Esophagus (tissue), 2 donors: Measurements from ENCODE around the gene ZCCHC12. TPM values are rescaled to one million over a fixed set of nuclear protein-coding genes. Genes with fewer than 3 reads are reported as not detected.

Experiments
- H3K27ac ChIP-seq, 2 donors: one replicate each; pipeline ENCODE4 v1.5.1; 2013; ENCODE audit warnings: low read depth in 2 of 2, mild to moderate bottlenecking in 2 of 2, inconsistent platforms in 1 of 2, low read length in 1 of 2, moderate library complexity in 1 of 2
- H3K27me3 ChIP-seq, 2 donors: one replicate each; pipeline ENCODE4 v1.6.1; 2013; ENCODE audit warnings: low read length in 2 of 2, control low read depth in 1 of 2, mild to moderate bottlenecking in 1 of 2; ENCODE audit not compliant: insufficient read depth in 2 of 2, control insufficient read depth in 1 of 2
- H3K36me3 ChIP-seq, 2 donors: one replicate each; pipeline ENCODE4 v1.6.1; 2013; ENCODE audit warnings: low read length in 1 of 2; ENCODE audit not compliant: control insufficient read depth in 2 of 2, insufficient read depth in 2 of 2
- H3K4me1 ChIP-seq, 2 donors: one replicate each; pipeline ENCODE4 v1.6.1; 2013; ENCODE audit warnings: low read length in 1 of 2; ENCODE audit not compliant: control insufficient read depth in 2 of 2, insufficient read depth in 2 of 2
- H3K4me3 ChIP-seq, 2 donors: one replicate each; pipeline ENCODE4 v1.5.1; 2013; ENCODE audit warnings: low read length in 2 of 2, mild to moderate bottlenecking in 2 of 2, low read depth in 1 of 2, moderate library complexity in 1 of 2
- H3K9me3 ChIP-seq, 2 donors: one replicate each; pipeline ENCODE4 v1.6.1; 2013; ENCODE audit warnings: mild to moderate bottlenecking in 2 of 2, low read depth in 1 of 2, low read length in 1 of 2, moderate library complexity in 1 of 2; ENCODE audit not compliant: control insufficient read depth in 2 of 2, insufficient read depth in 1 of 2
- WGBS, 2 donors: extraction: QIAGEN DNeasy Blood & Tissue Kit; methylation state at CpG; one replicate each; pipeline ENCODE4 v1.1.7; 2013; 5-methylcytosine and 5-hydroxymethylcytosine counted together
- polyA plus RNA-seq, 2 donors: library from polyadenylated mRNA; stranded (reverse); fragments of 200-250 nt; gene quantifications; one replicate each; pipeline ENCODE4 v1.2.3, GENCODE V29; 2013
- donor health status: healthy with polysubstance abuse.
- donor health status: Bipolar disorder and iron deficiency.

The ZCCHC12 gene
- polyA plus RNA-seq, 2 donors: 0.02 TPM; not detected in 1

DNA sequence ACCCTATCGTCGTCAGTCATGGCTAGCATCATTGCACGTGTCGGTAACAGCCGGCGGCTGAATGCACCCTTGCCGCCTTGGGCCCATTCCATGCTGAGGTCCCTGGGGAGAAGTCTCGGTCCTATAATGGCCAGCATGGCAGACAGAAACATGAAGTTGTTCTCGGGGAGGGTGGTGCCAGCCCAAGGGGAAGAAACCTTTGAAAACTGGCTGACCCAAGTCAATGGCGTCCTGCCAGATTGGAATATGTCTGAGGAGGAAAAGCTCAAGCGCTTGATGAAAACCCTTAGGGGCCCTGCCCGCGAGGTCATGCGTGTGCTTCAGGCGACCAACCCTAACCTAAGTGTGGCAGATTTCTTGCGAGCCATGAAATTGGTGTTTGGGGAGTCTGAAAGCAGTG, 1.6 kb downstream of the ZCCHC12 start:
- Histone ChIP-seq H3K36me3 (no peaks in the 10 kb centered on the region), H3K4me1 (no peaks in the 10 kb centered on the region), H3K9me3 (no peaks in the 10 kb centered on the region), H3K27ac (no peak overlapping the region), H3K27me3 (peaks cover 0 to 2% of the 10 kb centered on the region in 2 donors), H3K4me3 (no peak overlapping the region)
- WGBS, 2 donors: 43 to 52% methylated on average over 16 of the region's 16 CpGs

DNA sequence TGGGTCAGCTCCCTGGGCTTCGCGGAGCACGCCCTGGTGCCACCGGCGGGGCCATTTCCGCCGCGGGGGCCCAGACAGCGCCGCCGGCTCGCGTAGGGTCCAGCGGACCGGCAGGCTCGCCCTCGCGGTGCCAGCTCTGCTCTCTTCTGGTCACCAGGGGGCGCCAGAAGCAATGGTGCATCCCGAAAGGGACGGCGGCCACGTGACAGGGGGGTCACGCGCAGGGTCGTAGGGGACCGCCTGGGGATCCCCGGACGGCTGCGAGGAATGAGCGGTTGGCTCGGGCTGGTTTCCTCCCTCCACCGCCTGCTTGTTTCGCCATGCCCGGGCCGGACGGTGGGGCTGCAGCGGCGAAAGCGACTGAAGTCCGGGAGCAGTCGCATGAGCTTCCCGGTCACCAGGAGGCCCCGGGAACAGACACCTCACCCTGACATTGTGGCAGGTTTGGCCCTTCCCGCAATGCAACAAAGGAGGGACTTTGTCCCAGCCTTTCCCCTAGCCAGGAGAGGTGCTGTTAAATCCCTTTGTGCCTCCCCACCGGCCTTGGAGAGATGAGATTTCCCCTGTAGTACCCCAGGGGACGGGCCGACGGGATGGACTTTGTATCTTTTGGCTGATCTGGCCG, 15.8 kb downstream of the ZCCHC12 start:
- Histone ChIP-seq H3K4me1 (peaks cover 0 to 2% of the 10 kb centered on the region in 2 donors), H3K36me3 (no peaks in the 10 kb centered on the region), H3K27ac (no peak overlapping the region), H3K9me3 (no peaks in the 10 kb centered on the region), H3K27me3 (no peaks in the 10 kb centered on the region), H3K4me3 (peak overlapping the region; percentile 24 to 50)
- WGBS, 2 donors: 6 to 32% methylated on average over 49 to 50 of the region's 50 CpGs

DNA sequence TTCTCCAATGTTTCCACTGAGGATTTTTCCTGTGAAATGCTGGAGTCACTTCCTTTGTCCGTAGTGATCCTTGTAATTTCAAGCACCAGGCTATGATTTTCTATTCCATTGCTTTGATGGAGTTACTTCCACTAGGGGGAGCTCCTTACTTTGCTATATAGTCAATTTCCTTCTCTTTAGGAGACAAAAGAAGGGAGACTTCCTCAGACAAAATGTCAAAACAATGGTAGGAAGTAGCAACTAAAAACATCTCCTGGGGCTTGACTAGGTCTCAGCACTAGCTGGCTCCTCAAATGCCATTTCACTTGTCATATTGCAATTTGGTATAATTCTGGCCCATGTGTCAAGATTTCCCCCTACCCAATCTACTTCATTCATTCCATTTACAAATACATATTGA, 24.1 kb downstream of the ZCCHC12 start:
- WGBS, 2 donors: 11 to 15% methylated on average over 1 of the region's 1 CpG
- H3K4me3 ChIP-seq: no peak overlapping the region
- no peak overlapping the region for H3K27ac ChIP-seq
- no peaks in the 10 kb centered on the region for H3K27me3 ChIP-seq
- H3K9me3 ChIP-seq: no peaks in the 10 kb centered on the region
- no peaks in the 10 kb centered on the region for H3K4me1 ChIP-seq
- no peaks in the 10 kb centered on the region for H3K36me3 ChIP-seq

DNA sequence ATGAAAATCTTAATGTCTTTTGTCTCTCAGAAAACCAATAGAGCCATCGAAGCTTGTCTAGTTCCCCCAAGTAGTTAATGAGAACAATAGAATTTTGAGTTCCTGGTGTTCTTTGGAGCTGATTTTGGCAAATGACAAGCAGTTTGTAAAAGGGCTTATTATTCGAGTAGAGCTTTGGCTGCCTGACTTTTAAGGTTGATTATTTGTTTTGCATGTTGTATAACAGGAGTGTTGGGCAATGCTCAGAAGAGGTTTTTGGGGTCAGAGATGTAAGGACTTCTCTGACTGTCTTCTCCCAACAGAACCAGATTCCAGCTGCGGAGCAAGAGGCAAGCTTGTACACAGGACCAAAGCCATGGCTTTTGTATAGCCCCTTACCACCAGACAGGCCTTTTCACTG, 30.0 kb downstream of the ZCCHC12 start:
- Histone ChIP-seq H3K4me3 (no peak overlapping the region), H3K4me1 (no peaks in the 10 kb centered on the region), H3K36me3 (no peaks in the 10 kb centered on the region), H3K27me3 (no peaks in the 10 kb centered on the region), H3K27ac (no peak overlapping the region), H3K9me3 (no peaks in the 10 kb centered on the region)
- WGBS, 2 donors: 53 to 60% methylated on average over 3 of the region's 3 CpGs

DNA sequence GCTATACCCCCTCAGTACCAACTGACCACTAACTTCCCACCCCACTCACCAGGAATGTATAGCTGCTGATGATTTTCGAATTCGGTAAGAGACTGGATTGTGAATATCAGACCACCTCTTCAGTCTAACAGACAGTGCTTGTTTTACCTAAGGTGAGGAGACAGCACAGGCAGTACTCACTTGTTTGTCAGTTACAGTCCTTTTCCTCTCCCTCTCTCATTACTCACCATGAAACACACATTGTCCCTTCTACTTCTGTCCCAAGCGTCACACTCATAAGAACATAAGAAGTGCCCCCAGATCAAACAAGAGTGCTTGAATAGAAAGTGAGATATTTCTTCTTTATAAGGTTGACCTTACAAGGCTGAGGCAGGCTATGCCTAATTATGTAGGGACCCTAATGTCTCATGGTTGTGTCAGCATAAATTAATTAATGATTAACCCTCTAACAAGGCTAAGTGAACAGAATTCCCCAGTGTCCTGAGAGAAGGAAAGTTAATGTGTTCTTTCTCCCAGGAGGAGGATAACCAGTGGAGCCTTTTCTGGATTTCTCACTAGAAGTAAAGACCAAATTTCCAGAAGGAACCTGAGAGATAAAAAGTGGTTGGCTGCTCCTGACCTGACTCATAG, 32.2 kb downstream of the ZCCHC12 start:
- Histone ChIP-seq H3K27ac (no peak overlapping the region), H3K27me3 (no peaks in the 10 kb centered on the region), H3K36me3 (no peaks in the 10 kb centered on the region), H3K9me3 (no peaks in the 10 kb centered on the region), H3K4me1 (no peaks in the 10 kb centered on the region), H3K4me3 (no peak overlapping the region)
- WGBS, 2 donors: 83 to 92% methylated on average over 3 of the region's 3 CpGs

DNA sequence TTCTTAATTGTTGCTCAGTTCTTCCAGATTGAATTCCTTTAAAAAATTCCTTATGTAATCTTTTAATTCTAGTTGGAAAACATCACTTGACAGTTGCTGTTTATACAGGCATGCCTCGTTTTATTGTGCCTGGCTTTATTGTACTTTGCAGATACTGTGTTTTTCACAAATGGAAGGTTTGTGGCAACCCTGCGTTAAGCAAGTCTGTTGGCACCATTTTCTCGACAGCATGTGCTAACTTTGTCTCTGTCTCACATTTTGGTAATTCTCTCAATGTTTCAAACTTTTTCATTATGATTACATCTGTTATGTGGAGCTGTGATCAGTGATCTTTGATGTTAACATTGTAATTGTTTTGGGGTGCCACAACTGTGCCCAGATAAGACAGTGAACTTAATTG, 33.4 kb downstream of the ZCCHC12 start:
- Histone ChIP-seq H3K27ac (no peak overlapping the region), H3K9me3 (no peaks in the 10 kb centered on the region), H3K27me3 (no peaks in the 10 kb centered on the region), H3K36me3 (no peaks in the 10 kb centered on the region), H3K4me1 (no peaks in the 10 kb centered on the region), H3K4me3 (no peak overlapping the region)
- WGBS, 2 donors: 46 to 56% methylated on average over 3 of the region's 3 CpGs

DNA sequence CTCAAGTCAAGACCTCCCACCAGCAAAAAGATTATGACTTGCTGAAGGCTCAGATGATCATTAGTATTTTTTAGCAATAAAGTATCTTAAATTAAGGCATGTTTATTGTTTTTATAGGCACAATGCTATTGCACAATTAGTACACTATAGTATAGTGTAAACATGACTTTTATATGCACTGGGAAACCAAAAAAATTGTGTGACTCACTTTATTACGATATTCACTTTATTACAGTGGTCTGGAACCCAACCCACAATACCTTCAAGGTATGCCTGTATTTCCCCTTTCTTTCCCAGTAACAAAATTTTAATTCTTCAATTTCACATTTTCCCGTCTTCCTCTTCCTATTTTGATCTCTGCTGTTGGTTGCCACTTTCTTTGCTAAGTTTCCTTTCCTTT, 37.7 kb downstream of the ZCCHC12 start:
- H3K4me1 ChIP-seq: no peaks in the 10 kb centered on the region
- no peaks in the 10 kb centered on the region for H3K27me3 ChIP-seq
- no peaks in the 10 kb centered on the region for H3K9me3 ChIP-seq
- no peak overlapping the region for H3K27ac ChIP-seq
- whole genome bisulfite sequencing, 2 donors: 76 to 85% methylated on average over 2 of the region's 2 CpGs
- H3K36me3 ChIP-seq: no peaks in the 10 kb centered on the region
- H3K4me3 ChIP-seq: no peak overlapping the region

DNA sequence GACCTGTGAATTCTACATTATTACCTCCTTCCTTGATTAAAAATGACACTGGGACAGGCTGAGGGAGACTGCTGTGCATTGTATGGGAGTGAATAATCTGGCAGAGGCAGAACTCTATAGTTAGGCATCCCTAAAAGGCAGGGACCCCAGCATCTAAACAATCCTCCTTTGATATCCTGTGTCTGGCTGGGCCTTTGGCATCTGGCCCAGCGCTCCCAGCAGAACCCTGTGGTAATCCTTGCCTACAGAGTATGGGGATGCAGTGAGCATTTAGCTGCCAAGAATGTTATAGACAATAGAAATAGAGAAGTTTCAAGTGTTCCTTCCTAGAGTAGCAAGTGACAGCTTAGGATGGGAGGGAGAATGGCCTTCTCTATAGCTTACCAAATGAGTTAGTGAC, 38.5 kb downstream of the ZCCHC12 start:
- no peaks in the 10 kb centered on the region for H3K9me3 ChIP-seq
- peaks cover 0 to 2% of the 10 kb centered on the region in 2 donors for H3K27me3 ChIP-seq
- no peak overlapping the region for H3K4me3 ChIP-seq
- no peak overlapping the region for H3K27ac ChIP-seq
- no peaks in the 10 kb centered on the region for H3K36me3 ChIP-seq
- WGBS, 2 donors: 47 to 59% methylated on average over 1 of the region's 1 CpG
- H3K4me1 ChIP-seq: no peaks in the 10 kb centered on the region

DNA sequence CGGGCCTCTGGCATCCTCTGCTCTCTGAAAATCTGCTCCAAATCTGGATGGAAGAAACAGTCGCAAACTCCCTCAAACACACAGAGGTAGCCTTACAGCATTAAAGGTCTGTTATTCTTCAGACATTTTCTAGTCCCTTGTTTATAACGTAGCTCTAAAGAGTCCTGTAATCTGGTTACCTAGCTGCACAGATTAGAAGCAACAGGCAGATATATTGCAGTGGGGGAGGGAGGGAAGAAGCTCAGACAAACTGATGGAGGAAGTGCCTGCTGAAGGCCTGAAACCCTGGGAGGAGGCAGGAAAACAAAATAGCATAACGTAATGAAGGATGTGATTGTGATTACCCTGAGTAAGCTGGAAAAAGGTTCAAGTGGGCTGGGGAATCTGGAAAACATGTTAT, 39.4 kb downstream of the ZCCHC12 start:
- H3K27me3 ChIP-seq: peaks cover 0 to 2% of the 10 kb centered on the region in 2 donors
- WGBS, 2 donors: 52% methylated on average over 4 of the region's 4 CpGs
- H3K9me3 ChIP-seq: no peaks in the 10 kb centered on the region
- H3K36me3 ChIP-seq: no peaks in the 10 kb centered on the region
- no peak overlapping the region for H3K4me3 ChIP-seq
- no peak overlapping the region for H3K27ac ChIP-seq
- no peaks in the 10 kb centered on the region for H3K4me1 ChIP-seq

DNA sequence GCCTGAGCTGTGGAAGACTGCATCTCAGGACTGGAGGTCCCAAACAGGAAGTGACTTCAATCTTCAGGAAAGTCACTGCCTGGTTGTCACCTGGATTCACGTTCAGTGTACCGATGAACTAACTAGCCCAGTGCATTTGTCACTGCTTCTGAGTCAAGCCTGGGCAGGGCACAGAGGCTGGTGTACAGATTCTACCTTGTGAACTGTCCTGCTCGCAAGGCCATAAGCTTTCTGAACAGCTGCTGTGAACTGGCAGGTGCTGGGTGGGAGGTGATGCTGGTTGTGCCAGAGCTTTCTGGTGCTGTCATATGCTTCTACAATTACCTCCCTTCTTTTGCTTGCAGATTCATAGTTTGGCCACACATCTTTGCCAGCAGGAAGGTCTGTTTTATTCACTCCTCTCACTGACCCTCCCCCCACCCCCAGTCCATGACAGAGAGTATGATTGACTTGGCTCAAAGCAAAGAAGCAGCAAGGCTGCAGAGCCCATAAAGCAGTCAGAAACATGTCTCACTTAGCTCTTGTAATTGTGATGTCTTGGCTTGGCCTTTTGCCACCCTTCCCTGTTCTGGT, 40.5 kb downstream of the ZCCHC12 start:
- no peaks in the 10 kb centered on the region for H3K36me3 ChIP-seq
- H3K27ac ChIP-seq: no peak overlapping the region
- no peaks in the 10 kb centered on the region for H3K9me3 ChIP-seq
- H3K4me3 ChIP-seq: no peak overlapping the region
- peaks cover 0 to 2% of the 10 kb centered on the region in 2 donors for H3K27me3 ChIP-seq
- WGBS, 2 donors: 76 to 82% methylated on average over 3 of the region's 3 CpGs
- no peaks in the 10 kb centered on the region for H3K4me1 ChIP-seq
